ENCODE results near the gene ATP7B.
"Not testable (repeated sequence)": the region's sequence is repeated elsewhere in the genome, so short reads cannot be mapped to it uniquely, and the experiment has no call there.

Gene ATP7B

GRCh38 chr13:51923983-51924539, 87.2 kb downstream of the ATP7B start:
- no peak for DNase-seq (ENCODE audit: low read depth in 2 of 2, low spot score in 1 of 2)

GRCh38 chr13:51922771-51923480, 88.3 kb downstream of the ATP7B start:
- DNase-seq (ENCODE audit: low read depth in 2 of 2, low spot score in 1 of 2), result no peak

GRCh38 chr13:51921790-51922740, 89.2 kb downstream of the ATP7B start:
- DNase-seq (ENCODE audit: low read depth in 2 of 2, low spot score in 1 of 2), result no peak

GRCh38 chr13:51920786-51921185, 90.5 kb downstream of the ATP7B start:
- no peak for DNase-seq (ENCODE audit: low read depth in 2 of 2, low spot score in 1 of 2)

- DNase-seq (ENCODE audit: low read depth in 2 of 2, low spot score in 1 of 2), result no peak
These were observed 91.0 kb downstream of the ATP7B start for GRCh38 chr13:51920267-51920666.

- no peak for DNase-seq (ENCODE audit: low read depth in 2 of 2, low spot score in 1 of 2)
These were observed 91.7 kb downstream of the ATP7B start for GRCh38 chr13:51919531-51919930.

GRCh38 chr13:51916962-51917361, 94.3 kb downstream of the ATP7B start:
- DNase-seq (ENCODE audit: low read depth in 2 of 2, low spot score in 1 of 2), result no peak

GRCh38 chr13:51916051-51916818, 95.0 kb downstream of the ATP7B start:
- DNase-seq (ENCODE audit: low read depth in 2 of 2, low spot score in 1 of 2), result no peak

- DNase-seq (ENCODE audit: low read depth in 2 of 2, low spot score in 1 of 2), result no peak
These were observed 97.1 kb downstream of the ATP7B start for GRCh38 chr13:51914137-51914493.

- no peak for DNase-seq (ENCODE audit: low read depth in 2 of 2, low spot score in 1 of 2)
These were observed 97.7 kb downstream of the ATP7B start for GRCh38 chr13:51913421-51914136.

- DNase-seq (ENCODE audit: low read depth in 2 of 2, low spot score in 1 of 2), result no peak
These were observed 98.6 kb downstream of the ATP7B start for GRCh38 chr13:51912511-51913225.

- DNase-seq (ENCODE audit: low read depth in 2 of 2, low spot score in 1 of 2), result no peak
These were observed 99.2 kb downstream of the ATP7B start for GRCh38 chr13:51912091-51912490.

- no peak for DNase-seq (ENCODE audit: low read depth in 2 of 2, low spot score in 1 of 2)
These were observed 100.7 kb downstream of the ATP7B start for GRCh38 chr13:51910508-51910907.

GRCh38 chr13:51909265-51909664, 102.0 kb downstream of the ATP7B start:
- DNase-seq (ENCODE audit: low read depth in 2 of 2, low spot score in 1 of 2), result not testable (repeated sequence)

GRCh38 chr13:51907040-51907732, 104.1 kb downstream of the ATP7B start:
- no peak for DNase-seq (ENCODE audit: low read depth in 2 of 2, low spot score in 1 of 2)

GRCh38 chr13:51906581-51906980, 104.7 kb downstream of the ATP7B start:
- no peak for DNase-seq (ENCODE audit: low read depth in 2 of 2, low spot score in 1 of 2)

GRCh38 chr13:51905787-51906186, 105.5 kb downstream of the ATP7B start:
- no peak for DNase-seq (ENCODE audit: low read depth in 2 of 2, low spot score in 1 of 2)

- DNase-seq (ENCODE audit: low read depth in 2 of 2, low spot score in 1 of 2), result no peak
These were observed 108.5 kb downstream of the ATP7B start for GRCh38 chr13:51902776-51903175.

- no peak for DNase-seq (ENCODE audit: low read depth in 2 of 2, low spot score in 1 of 2)
These were observed 110.8 kb downstream of the ATP7B start for GRCh38 chr13:51900471-51900870.

Measured in stimulated activated CD8-positive, alpha-beta memory T cell treated with anti-CD3 and anti-CD28 coated beads, Interleukin-4, amount 100 ng/mL, for 4 hours (primary cell).